ENCODE results near the gene SCGB1D1.
"Not testable (repeated sequence)": the region's sequence is repeated elsewhere in the genome, so short reads cannot be mapped to it uniquely, and the experiment has no call there.

The SCGB1D1 gene

GRCh38 chr11:62166371-62166770 lies 23.6 kb upstream of the SCGB1D1 start:
- DNase-seq (ENCODE audit: low spot score), result no peak

- DNase-seq (ENCODE audit: low spot score), result no peak
Observed at GRCh38 chr11:62169448-62169847, 20.6 kb upstream of the SCGB1D1 start.

DNA sequence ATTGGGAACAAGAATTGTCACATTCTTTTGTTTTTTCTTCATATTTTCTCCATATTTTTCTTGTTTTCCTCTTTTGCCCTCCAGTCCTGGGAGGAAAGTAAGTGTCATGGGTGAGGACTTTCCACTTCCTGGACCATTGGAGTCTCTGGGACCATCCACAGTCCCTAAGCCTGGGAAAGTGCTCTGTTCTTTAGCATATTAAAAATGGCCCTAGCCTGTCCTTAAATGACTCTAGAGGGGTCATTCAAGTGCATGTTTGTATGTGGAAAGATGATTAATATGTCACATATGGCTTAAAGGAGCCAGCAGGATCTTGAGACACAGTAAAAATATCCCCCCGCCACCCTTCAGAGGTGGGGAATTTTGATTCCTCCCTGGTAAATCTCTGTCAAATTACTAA lies 20.1 kb upstream of the SCGB1D1 start:
- DNase-seq (ENCODE audit: low spot score), result no peak

- peak; percentile 83 for DNase-seq (ENCODE audit: low spot score)
Observed at GRCh38 chr11:62171261-62171723, 18.7 kb upstream of the SCGB1D1 start.

DNA sequence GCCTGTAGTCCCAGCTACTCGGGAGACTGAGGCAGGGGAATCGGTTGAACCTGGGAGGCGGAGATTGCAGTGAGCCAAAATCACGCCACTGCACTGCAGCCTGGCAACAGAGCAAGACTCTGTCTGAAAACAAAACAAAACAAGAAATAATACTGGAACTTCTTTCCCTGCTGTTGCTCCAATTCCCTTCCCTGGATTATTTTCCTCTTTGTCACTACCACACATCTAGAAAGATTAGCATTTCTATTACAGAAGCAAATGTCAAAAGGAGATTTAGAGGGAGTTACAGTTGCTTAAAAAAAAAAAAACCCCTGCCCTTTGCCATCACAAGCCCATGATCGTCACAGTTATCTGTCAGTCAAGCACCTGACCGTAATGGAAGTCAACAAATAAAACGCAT lies 17.7 kb upstream of the SCGB1D1 start:
- no peak for DNase-seq (ENCODE audit: low spot score)

- no peak for DNase-seq (ENCODE audit: low spot score)
Observed at GRCh38 chr11:62176766-62177165, 13.2 kb upstream of the SCGB1D1 start.

DNA sequence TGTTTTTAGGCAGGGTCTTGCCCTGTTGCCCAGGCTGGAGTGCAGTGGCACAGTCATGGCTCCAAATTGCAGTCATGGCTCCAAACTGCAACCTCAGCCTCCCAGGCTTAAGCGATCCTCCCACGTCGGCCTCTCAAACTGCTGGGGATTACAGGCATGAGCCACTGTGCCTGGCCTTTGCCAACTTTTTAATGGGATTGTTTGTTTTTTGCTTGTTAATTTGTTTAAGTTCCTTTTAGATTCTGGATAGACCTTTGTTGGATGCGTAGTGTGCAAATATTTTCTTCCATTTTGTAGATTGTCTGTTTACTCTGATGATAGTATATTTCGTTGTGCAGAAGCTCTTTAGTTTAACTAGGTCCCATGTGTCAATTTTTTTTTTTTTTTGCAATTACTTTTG lies 10.0 kb upstream of the SCGB1D1 start:
- DNase-seq (ENCODE audit: low spot score), result no peak

DNA sequence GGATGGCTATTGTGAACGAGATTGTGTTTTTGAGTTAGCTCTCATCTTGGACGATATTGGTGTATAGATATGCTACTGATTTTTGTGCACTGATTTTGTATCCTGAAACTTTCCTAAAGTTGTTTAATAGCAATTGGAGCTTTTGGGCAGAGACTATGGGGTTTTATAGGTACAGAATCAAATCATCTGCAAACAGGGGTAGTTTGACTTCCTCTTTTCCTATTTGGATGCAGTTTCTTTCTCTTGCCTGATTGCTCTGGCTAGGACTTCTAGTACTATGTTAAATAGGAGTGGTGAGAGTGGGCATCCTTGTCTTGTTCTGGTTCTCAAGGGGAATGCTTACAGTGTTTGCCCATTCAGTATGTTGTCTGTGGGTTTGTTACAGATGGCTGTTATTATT lies 8.9 kb upstream of the SCGB1D1 start:
- no peak for DNase-seq (ENCODE audit: low spot score)

- no peak for DNase-seq (ENCODE audit: low spot score)
Observed at GRCh38 chr11:62182147-62182891, 7.7 kb upstream of the SCGB1D1 start.

DNA sequence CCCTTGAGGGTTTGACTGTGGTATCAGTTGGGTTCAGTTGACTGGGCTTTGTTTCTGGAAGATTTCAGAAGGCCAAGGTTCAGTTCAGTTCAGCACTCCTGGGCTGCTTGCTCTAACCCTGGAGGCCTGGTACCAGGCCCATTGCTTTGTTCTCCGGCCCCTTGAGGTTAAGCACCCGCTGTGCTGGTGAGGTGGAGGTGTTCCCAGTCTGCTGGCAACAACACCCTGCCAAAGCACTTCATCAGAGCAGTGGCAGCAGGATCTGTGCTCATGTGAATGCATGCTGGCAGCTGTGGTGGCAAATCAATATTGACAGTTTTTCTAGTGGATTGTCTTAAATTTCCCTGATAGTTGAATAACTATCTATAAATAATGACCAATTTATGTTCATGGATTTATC lies 3.8 kb upstream of the SCGB1D1 start:
- no peak for DNase-seq (ENCODE audit: low spot score)

- DNase-seq (ENCODE audit: low spot score), result no peak
Observed at GRCh38 chr11:62193952-62194351, 3.9 kb downstream of the SCGB1D1 start.

DNA sequence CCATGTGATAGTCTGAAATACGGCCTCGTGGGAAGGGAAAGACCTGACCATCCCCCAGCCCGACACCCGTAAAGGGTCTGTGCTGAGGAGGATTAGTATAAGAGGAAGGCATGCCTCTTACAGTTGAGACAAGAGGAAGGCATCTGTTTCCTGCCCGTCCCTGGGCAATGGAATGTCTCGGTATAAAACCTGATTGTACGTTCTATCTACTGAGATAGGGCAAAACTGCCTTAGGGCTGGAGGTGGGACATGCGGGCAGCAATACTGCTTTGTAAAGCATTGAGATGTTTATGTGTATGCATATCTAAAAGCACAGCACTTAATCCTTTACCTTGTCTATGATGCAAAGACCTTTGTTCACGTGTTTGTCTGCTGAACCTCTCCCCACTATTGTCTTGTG lies 5.0 kb downstream of the SCGB1D1 start:
- not testable (repeated sequence) for DNase-seq (ENCODE audit: low spot score)

DNA sequence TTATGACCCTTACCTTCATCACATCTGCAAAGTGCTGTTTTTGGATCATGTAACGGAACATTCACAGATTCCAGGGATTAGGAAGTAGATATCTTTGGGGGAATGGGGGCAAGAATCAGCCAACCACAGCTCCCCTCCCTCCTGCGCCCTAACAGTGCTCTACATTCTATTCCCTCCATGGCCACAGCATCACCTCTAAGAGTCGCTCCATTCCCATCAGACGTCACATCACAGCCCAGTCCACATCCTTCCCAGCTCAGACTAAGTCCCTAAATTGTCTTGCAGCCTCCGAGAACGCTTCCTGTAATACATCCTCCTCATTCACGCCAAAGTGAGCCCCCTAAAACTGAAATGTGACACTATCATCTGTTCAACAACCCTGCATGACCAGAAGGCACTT lies 5.9 kb downstream of the SCGB1D1 start:
- no peak for DNase-seq (ENCODE audit: low spot score)

GRCh38 chr11:62197400-62197799 lies 7.4 kb downstream of the SCGB1D1 start:
- DNase-seq (ENCODE audit: low spot score), result not testable (repeated sequence)

DNA sequence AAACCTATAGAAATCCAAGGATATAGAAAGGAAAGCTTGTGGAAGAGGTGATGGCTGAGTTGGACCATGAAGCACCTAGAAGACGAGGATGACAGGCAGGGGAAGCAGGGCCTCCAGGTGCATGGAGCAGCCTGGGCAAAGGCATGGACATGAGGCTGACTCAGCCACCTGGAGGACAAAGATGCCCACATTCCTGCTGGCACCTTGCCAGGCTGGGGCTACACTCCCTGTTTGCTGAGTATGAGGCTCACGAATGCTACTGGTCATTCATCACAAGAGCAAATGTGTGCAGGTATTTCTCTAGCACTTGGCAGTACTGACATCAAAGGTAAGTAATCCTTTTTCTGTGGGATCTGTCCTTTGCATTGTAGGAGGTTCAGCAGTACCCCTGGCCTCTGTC lies 11.4 kb downstream of the SCGB1D1 start:
- DNase-seq (ENCODE audit: low spot score), result no peak

DNA sequence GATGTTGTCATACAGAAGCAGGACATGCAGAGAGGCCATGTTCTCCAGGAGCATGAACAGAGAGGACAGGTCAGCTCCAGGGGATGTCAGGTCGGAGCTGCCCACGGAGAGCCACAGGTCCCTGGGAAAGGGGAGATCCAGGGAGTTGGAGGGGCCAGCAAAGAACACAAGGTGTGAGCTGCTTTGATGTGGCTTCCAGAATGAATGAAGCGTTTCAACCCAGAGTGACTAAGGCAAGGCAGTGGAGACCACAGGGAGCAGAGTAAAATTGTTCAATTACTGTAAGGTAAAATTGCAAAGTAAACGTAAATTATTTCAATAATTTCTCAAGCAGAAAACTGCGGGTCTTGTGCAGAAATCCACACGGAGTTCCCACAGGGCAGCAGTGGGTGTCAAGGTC lies 12.9 kb downstream of the SCGB1D1 start:
- no peak for DNase-seq (ENCODE audit: low spot score)

GRCh38 chr11:62204430-62204829 lies 14.4 kb downstream of the SCGB1D1 start:
- DNase-seq (ENCODE audit: low spot score), result no peak

DNA sequence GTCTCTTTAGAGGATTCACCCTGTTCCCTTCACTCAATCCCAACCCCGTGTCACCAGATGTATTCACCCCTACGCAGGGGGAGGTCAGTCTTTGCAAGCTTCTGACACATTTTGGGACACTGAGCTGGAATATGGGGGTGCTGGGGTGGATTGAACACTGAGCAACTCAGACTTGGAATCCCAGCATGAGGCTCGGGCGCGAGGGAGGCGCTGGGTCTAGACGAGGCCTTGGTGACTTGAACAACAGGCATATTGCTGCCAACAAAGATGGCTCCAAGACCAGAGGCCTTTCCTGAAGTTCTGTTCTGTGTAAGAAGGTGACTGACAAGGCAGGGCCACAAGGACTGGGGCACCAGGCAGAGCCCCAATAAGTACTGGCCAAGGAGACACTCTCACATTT lies 15.4 kb downstream of the SCGB1D1 start:
- DNase-seq (ENCODE audit: low spot score), result no peak

DNA sequence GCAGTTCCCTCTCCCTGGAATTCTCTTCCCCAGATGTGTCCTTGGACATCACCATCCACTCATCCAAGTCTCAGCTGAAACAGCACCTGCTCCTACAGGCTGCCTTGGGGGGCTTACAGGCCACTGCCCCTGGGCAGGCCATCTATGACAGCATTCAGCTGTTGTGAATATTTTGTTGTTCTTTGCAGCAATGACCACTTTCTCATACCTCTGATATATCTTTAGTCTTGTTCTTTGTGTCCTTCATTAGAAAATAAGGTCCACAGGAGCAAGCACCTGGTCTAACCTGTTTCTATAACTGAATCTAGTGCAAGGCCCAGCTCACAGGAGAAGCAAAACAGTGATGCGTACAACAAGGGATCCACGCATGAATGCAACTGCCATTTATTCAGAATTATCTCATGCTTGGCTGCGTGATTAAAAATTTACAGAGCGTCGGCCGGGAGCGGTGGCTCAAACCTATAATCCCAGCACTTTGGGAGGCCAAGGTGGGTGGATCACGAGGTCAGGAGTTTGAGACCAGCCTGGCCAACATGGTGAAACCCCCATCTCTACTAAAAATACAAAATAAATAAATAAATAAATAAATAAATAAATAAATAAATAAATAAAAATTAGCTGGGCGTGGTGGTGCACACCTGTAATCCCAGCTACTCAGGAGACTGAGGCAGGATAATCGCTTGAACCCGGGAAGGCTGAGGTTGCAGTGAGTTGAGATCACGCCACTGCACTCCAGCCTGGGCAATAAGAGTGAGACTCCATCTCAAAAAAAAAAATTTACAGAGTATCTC lies 16.5 kb downstream of the SCGB1D1 start:
- DNase-seq (ENCODE audit: low spot score), result not testable (repeated sequence)

GRCh38 chr11:62208785-62209144 lies 18.7 kb downstream of the SCGB1D1 start:
- no peak for DNase-seq (ENCODE audit: low spot score)

GRCh38 chr11:62217191-62217748 lies 27.3 kb downstream of the SCGB1D1 start:
- no peak for DNase-seq (ENCODE audit: low spot score)

DNA sequence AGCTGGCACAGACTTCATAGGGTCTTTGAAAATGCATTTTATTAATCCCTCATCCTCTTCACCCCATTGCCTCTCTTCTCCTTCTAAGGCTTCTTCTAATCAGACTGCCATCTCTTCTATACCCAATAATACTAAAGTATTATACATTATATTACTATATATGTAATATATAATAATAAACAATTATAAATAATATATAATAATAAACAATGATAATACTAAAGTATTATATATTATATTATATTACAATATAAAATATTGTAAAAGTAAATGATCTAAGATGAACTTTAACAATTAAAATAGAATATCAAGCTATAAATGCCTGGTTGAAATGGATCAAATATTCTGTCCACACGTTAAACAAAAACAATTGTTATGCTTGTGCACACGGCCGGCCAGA lies 31.5 kb downstream of the SCGB1D1 start:
- no peak for DNase-seq (ENCODE audit: low spot score)

DNA sequence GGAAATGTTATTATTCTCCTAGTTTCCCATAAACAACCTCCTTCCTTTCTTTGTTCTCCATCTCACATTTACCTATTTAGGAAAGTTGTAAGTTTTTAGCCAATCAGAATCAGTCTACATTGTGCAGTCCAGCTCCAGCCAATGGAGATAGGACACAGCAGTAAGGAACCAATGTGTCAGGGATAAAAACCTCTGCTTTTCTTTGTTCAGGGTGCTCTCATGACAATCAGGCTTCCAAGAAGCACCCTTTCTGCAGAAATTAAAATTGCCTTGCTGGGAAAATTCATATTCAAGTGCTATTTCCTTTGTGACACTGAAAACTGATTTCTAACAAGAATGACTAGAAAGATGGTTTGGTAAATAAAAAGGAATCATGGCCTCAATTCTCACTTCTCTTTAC lies 33.1 kb downstream of the SCGB1D1 start:
- no peak for DNase-seq (ENCODE audit: low spot score)

Data from ecto neural progenitor cell (in vitro differentiated cells).